IPS-18a (cell line): ENCODE results near the gene RNASE8.

Experiments
- H3K27ac ChIP-seq: one replicate; pipeline ENCODE4 v1.5.1; 2013; ENCODE audit warnings: low read length
- H3K27me3 ChIP-seq: one replicate; pipeline ENCODE4 v1.6.1; 2013; ENCODE audit warnings: mild to moderate bottlenecking, low read length; ENCODE audit not compliant: control insufficient read depth, insufficient read depth
- H3K36me3 ChIP-seq: one replicate; pipeline ENCODE4 v1.6.1; 2013; ENCODE audit warnings: low read depth, low read length; ENCODE audit not compliant: control insufficient read depth
- H3K4me1 ChIP-seq: one replicate; pipeline ENCODE4 v1.6.1; 2013; ENCODE audit warnings: low read depth, low read length; ENCODE audit not compliant: control insufficient read depth
- H3K4me3 ChIP-seq: one replicate; pipeline ENCODE4 v1.5.1; 2013; ENCODE audit warnings: low read length
- H3K9ac ChIP-seq: one replicate; pipeline ENCODE4 v1.6.1; 2013; ENCODE audit warnings: mild to moderate bottlenecking, low read length, moderate library complexity
- H3K9me3 ChIP-seq: one replicate; pipeline ENCODE4 v1.6.1; 2013; ENCODE audit warnings: low read depth, low read length; ENCODE audit not compliant: control insufficient read depth

RNASE8 gene

GRCh38 chr14:21081521-21082142 is 24.0 kb downstream of the RNASE8 start:
- H3K36me3 ChIP-seq, result peaks cover 93% of the 10 kb centered on the region
- no peaks in the 10 kb centered on the region for H3K4me1 ChIP-seq
- H3K27me3 ChIP-seq, result no peaks in the 10 kb centered on the region
- H3K9me3 ChIP-seq, result no peaks in the 10 kb centered on the region
- no peak overlapping the region for H3K27ac ChIP-seq
- no peak overlapping the region for H3K9ac ChIP-seq
- no peak overlapping the region for H3K4me3 ChIP-seq

GRCh38 chr14:21083565-21084325 is 26.1 kb downstream of the RNASE8 start:
- Histone ChIP-seq H3K27ac (no peak overlapping the region), H3K9me3 (no peaks in the 10 kb centered on the region), H3K4me3 (no peak overlapping the region), H3K4me1 (peaks cover 4% of the 10 kb centered on the region), H3K27me3 (no peaks in the 10 kb centered on the region), H3K9ac (no peak overlapping the region), H3K36me3 (peaks cover 88% of the 10 kb centered on the region)

- Histone ChIP-seq H3K9ac (no peak overlapping the region), H3K36me3 (peaks cover 87% of the 10 kb centered on the region)
Observed at GRCh38 chr14:21084396-21084795, 26.8 kb downstream of the RNASE8 start.

GRCh38 chr14:21084998-21085853 is 27.6 kb downstream of the RNASE8 start:
- H3K9ac ChIP-seq, result no peak overlapping the region
- no peak overlapping the region for H3K27ac ChIP-seq
- H3K4me1 ChIP-seq, result peaks cover 4% of the 10 kb centered on the region
- H3K27me3 ChIP-seq, result no peaks in the 10 kb centered on the region
- H3K9me3 ChIP-seq, result no peaks in the 10 kb centered on the region
- no peak overlapping the region for H3K4me3 ChIP-seq
- H3K36me3 ChIP-seq, result peaks cover 86% of the 10 kb centered on the region

More at GRCh38 chr14:21084396-21084795, 26.8 kb downstream of the RNASE8 start:
- Histone ChIP-seq H3K9me3 (no peaks in the 10 kb centered on the region), H3K27me3 (no peaks in the 10 kb centered on the region), H3K4me1 (peaks cover 4% of the 10 kb centered on the region), H3K27ac (no peak overlapping the region), H3K4me3 (no peak overlapping the region)

- Histone ChIP-seq H3K27me3 (no peaks in the 10 kb centered on the region), H3K4me3 (no peak overlapping the region), H3K27ac (peak overlapping the region; percentile 9), H3K9me3 (no peaks in the 10 kb centered on the region), H3K4me1 (peaks cover 4% of the 10 kb centered on the region), H3K9ac (peak overlapping the region; percentile 21), H3K36me3 (peaks cover 81% of the 10 kb centered on the region)
Observed at GRCh38 chr14:21086908-21087293, 29.3 kb downstream of the RNASE8 start.

GRCh38 chr14:21087294-21088091 is 29.9 kb downstream of the RNASE8 start:
- Histone ChIP-seq H3K27ac (peak overlapping the region; percentile 57), H3K4me3 (no peak overlapping the region), H3K9ac (peak overlapping the region; percentile 41), H3K36me3 (peaks cover 75% of the 10 kb centered on the region), H3K4me1 (peaks cover 4% of the 10 kb centered on the region), H3K9me3 (no peaks in the 10 kb centered on the region), H3K27me3 (no peaks in the 10 kb centered on the region)

- Histone ChIP-seq H3K27me3 (no peaks in the 10 kb centered on the region), H3K27ac (no peak overlapping the region), H3K4me3 (no peak overlapping the region), H3K9ac (no peak overlapping the region), H3K4me1 (peaks cover 16% of the 10 kb centered on the region), H3K36me3 (peaks cover 70% of the 10 kb centered on the region), H3K9me3 (no peaks in the 10 kb centered on the region)
Observed at GRCh38 chr14:21088687-21089086, 31.1 kb downstream of the RNASE8 start.

GRCh38 chr14:21089271-21089670 is 31.6 kb downstream of the RNASE8 start:
- peaks cover 65% of the 10 kb centered on the region for H3K36me3 ChIP-seq
- peak overlapping the region; percentile 17 for H3K27ac ChIP-seq
- peaks cover 18% of the 10 kb centered on the region for H3K4me1 ChIP-seq
- no peaks in the 10 kb centered on the region for H3K9me3 ChIP-seq
- H3K9ac ChIP-seq, result no peak overlapping the region
- no peak overlapping the region for H3K4me3 ChIP-seq
- no peaks in the 10 kb centered on the region for H3K27me3 ChIP-seq

GRCh38 chr14:21089877-21090193 is 32.2 kb downstream of the RNASE8 start:
- no peaks in the 10 kb centered on the region for H3K9me3 ChIP-seq
- H3K4me3 ChIP-seq, result no peak overlapping the region
- H3K27me3 ChIP-seq, result no peaks in the 10 kb centered on the region
- no peak overlapping the region for H3K27ac ChIP-seq
- peaks cover 59% of the 10 kb centered on the region for H3K36me3 ChIP-seq
- peaks cover 20% of the 10 kb centered on the region for H3K4me1 ChIP-seq
- H3K9ac ChIP-seq, result no peak overlapping the region

- H3K27me3 ChIP-seq, result no peaks in the 10 kb centered on the region
- H3K4me3 ChIP-seq, result no peak overlapping the region
- H3K9ac ChIP-seq, result no peak overlapping the region
- no peaks in the 10 kb centered on the region for H3K9me3 ChIP-seq
- H3K27ac ChIP-seq, result no peak overlapping the region
- H3K36me3 ChIP-seq, result peaks cover 54% of the 10 kb centered on the region
- peaks cover 25% of the 10 kb centered on the region for H3K4me1 ChIP-seq
Observed at GRCh38 chr14:21090194-21090939, 32.7 kb downstream of the RNASE8 start.
